CD4-positive, alpha-beta T cell treated with Interleukin-4 for 1 hour (primary cell): ENCODE measurements around the gene BGN.

Source experiments
- DNase-seq, 2 donors: peaks; one replicate each; pipeline ENCODE4 v3.0.0-alpha.2; 2020 to 2022

The BGN gene

GRCh38 chrX:153510383-153510782 lies 15.6 kb downstream of the BGN start:
- DNase-seq: no peak

- DNase-seq: no peak
Observed at GRCh38 chrX:153511784-153512500, 17.2 kb downstream of the BGN start.

DNA sequence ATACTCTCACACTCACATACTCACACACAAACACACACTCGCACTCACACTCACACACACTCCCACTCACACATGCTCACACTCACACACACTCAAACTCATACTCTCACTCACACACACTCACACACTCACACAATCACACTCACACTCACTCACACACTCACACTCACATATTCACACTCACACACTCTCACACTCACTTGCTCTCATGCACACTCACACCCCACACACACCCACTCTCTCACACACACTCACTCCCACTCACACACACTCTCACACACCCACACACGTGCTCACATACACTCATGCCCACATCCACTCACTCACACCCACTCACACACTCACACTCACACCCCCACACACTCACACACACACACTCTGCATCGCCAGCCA lies 17.7 kb downstream of the BGN start:
- DNase-seq: no peak

DNA sequence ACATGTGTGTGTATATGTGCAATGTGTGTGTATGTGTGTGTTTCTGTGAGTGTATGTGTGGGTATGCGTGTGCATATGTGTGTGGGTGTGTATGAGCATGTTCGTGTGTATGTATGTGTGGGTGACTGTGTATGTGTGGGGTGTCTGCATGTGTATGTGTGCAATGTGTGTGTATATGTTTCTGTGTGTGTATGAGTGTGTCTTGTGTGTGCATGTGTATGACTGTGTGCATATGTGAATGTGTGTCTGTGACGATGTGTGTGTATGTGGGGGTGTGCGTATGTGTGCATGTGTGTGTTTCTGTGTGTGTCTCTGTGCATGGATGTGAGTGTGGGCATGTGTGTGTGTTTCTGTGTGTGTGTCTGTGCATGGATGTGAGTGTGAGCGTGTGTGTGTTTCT lies 18.5 kb downstream of the BGN start:
- no peak for DNase-seq

DNA sequence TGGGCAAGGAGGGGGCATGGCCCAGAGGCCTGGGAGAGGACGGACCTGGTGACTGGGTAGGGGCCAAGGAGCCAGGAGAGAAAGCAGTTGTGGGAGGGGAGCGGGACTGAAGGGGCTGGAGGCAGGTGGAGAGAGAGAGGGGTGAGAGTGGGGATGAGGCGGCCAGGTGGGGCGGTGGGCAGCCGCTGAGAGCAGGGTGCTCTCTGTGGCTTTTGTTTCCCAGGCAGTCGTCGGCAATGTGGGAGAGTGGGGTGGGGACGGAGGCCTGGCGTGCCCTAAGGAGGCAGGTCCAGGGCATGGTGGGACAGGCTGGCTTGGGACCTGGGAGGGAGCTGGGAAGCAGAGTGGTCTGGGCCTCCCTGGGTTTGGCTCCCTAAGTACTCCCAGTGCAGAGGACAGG lies 19.5 kb downstream of the BGN start:
- no peak for DNase-seq

DNA sequence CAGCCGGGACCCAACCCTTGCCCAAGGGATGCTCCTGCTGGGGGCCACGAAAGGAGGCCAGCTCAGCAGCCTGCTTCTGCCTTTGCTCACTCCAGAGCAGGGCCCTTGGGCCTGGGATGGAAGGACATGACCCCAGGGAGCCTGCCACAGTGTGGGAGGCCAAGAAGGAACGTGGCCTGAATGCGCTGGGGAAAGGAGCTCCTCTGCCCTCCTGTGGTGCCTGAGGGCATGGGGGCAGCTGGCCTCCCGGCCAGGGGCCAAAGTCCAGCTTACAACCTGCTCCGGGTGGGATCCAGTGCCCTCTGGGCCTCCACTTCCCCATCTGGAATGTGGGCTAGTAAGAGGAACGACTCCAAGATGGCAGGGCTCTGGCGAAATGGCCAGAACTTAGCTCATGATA lies 20.7 kb downstream of the BGN start:
- DNase-seq: no peak

DNA sequence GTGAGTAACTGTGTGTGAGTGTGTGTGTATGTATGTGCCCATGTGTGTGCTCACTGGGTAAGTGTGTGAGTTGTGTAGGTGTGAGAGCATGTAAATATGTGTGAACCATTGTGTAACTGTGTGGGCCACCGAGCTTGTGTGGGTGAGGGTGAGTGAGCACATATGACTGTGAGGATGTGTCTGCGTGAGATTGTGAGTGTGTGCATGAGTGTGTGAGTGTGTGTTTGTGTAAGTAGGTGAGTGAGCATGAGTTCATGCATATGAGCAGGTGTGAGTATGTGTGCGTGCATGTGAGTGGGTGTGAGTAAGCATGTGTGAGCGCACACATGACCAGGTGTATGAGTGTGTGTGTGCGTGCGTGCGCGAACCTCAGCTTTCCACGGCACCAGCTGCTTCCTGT lies 21.3 kb downstream of the BGN start:
- DNase-seq: no peak

GRCh38 chrX:153517423-153517822 lies 22.6 kb downstream of the BGN start, which contains the start of gene ATP2B3:
ATP2B3 (plus strand) TSS chrX:153517642; CDS start chrX:153536248, 18,606 bp downstream.
- DNase-seq: no peak

GRCh38 chrX:153517946-153518834 lies 23.4 kb downstream of the BGN start:
- DNase-seq: no peak

DNA sequence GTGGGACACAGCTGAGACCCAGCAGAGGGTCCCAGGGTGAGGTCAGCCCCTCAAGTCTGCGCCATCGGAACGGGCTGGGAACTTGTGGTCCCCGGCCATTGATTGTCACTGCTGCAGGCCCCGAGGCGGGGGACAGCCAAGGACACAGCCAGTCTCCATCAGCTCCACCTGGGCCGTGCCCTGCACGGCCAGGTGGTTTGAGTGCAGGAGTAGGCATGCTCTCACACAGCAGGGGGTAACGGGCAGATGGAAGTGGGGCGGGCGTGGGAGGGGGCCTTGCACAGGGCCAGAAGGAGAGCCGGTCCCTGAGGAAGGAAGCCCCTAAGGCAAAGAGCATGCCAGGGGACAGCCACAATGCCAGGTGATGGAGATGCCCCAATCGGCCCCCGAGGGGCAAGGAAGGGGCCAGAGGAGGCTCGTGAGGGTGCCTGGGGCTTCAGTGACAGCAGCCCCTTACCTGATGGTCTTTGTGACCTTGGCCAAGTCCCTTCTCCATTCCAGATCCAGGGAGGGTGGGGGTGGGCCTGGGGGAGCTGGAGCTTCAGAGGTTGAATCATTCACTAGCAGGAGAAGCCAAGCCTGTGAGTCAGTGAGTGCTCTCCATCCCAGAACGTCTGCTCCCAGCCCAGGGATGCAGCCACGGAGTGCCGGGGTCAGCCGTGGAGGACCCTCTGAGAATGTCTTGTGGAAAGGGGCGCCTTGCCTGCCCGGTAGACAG lies 24.9 kb downstream of the BGN start:
- DNase-seq: no peak

DNA sequence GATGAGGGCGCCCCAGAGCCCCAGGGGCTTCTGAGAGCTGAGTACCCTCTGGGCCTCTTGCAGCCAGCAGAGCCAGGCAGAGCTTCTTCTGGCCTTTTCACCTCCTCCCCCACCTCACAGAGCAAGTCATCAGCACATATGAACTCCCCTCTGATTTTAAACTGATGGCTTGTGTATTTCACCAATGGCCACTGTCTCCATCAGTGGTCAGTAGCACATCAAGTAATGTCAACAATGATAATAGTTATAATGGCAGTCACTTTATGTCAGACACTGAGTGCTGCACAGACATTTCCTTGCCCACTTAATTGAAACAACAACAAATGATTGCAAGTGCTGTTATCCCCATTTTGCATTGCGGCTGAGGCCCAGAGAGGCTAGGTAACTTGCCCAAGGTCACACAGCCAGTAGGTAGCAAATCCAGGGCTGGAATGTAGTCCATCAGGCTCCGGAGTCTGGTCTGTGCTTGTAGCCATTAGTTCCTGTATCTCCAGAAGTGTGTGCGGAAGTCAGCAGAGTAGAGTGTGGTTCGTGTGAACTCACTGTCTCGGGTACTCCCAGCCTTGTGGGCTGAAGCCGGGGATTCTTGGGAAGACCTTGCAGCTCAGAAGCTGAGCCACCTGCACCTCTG lies 25.6 kb downstream of the BGN start:
- DNase-seq: no peak

- no peak for DNase-seq
Observed at GRCh38 chrX:153521034-153521433, 26.3 kb downstream of the BGN start.

DNA sequence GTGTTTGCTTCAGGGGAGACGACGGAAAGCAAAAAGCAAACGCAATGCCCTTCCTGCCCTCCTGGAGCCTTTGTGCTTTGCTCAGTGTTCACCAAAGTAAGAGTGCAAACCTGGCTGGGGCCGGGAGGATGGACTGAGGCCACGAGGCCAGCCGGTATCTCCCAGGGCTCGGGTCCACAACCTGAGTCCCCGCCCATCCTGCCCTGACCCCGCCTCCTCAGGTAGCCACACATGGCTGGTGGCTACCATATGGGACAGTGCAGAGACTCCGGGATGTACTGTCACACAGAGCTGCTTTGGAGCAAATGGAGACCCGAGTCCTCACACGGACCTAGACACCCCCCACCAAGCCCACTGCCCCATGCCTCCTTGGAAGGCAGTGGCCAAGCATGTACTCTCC lies 27.5 kb downstream of the BGN start:
- DNase-seq: no peak

- DNase-seq: no peak
Observed at GRCh38 chrX:153523269-153523668, 28.5 kb downstream of the BGN start.

DNA sequence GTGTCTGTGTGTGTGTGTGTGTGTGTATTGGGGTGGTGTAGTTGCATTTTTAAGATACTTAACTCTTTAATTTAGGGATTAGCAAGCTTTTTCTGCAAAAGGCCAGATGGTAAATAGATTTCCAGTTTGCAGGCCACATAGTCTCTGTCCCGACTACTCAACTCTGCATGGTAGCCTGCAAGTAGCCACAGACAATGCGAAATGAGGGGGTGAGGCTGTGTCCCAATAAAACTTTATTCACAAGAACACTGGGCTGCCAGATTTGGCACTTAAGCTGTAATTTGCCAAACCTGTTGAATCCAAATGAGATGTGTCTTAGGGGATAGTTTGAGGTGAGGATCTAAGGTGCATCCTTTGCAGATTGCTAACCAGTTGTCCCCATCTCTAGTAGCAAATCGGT lies 29.5 kb downstream of the BGN start:
- no peak for DNase-seq

GRCh38 chrX:153525451-153525850 lies 30.7 kb downstream of the BGN start:
- no peak for DNase-seq

DNA sequence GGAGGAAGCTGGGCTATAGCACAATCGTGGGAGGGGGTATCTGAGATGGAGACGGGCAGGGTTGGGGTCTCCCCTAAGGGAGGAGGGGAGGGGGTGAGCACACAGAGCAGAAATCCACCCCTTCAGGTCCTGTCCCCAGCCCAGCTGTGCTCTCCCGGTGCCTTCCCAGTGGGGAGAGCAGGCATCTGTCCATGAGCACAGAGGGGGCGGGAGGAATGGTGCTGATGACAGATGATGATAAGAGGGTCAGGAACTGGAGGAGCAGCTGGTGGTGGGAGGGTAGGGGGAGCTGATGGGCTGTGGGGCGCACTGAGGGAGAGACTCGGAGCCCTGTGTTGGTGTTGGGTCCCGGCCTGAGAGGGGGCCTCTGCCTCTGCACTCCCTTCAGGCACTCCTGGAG lies 31.3 kb downstream of the BGN start:
- no peak for DNase-seq

DNA sequence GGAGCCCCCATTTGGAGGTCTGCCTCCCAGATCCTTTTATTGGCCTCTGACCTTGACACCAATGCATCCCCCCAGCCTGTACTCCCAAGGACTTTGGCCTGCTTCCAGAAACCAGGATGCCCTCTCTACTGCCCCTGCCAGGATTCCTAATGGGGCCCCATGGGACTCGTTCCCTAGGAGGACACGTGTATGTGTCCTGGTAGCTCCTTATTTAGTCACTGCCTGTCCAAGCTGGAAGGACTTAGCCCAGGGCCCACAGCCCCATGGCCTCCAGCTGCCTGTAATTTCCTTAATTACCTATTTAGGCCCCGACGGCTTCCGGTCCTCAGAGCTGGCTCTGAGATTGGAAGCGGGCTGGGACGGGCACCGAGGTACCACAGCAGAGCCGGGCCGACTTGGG lies 32.0 kb downstream of the BGN start:
- DNase-seq: no peak

- DNase-seq: no peak
Observed at GRCh38 chrX:153527208-153527607, 32.4 kb downstream of the BGN start.

- no peak for DNase-seq
Observed at GRCh38 chrX:153530411-153531129, 35.8 kb downstream of the BGN start.

- DNase-seq: no peak
Observed at GRCh38 chrX:153533091-153533490, 38.3 kb downstream of the BGN start.

DNA sequence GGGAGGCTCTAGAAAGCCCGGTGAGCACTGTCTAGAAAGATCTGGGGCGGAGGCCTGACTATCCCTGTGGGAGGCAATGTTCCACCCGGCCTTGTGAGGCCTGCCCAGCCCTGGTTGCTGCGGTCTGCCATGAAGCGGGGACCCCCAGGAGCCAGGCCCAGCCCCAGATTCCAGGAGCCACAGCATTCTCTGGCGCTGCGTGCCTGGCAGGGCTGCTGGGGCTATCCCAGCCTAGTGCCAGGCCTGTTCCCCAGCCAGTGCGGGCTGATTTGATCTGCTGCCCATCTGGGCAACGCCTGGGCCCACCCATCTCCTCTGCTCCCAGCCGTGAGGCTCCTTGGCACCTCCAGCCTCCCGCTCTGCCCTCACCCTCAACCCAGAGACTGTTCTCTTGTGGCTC lies 42.3 kb downstream of the BGN start:
- no peak for DNase-seq
